ENCODE data around the gene RSPH3.
"Not testable (repeated sequence)": the region's sequence is repeated elsewhere in the genome, so short reads cannot be mapped to it uniquely, and the experiment has no call there.

RSPH3 gene

GRCh38 chr6:158999666-159000403 is at the start of gene RSPH3:
RSPH3 (minus strand) TSS chr6:159000202; CDS start chr6:158999550, 652 bp downstream.
- peak; percentile 95 for DNase-seq

GRCh38 chr6:159047891-159048685 is 48.1 kb upstream of the RSPH3 start:
- DNase-seq = no peak

DNA sequence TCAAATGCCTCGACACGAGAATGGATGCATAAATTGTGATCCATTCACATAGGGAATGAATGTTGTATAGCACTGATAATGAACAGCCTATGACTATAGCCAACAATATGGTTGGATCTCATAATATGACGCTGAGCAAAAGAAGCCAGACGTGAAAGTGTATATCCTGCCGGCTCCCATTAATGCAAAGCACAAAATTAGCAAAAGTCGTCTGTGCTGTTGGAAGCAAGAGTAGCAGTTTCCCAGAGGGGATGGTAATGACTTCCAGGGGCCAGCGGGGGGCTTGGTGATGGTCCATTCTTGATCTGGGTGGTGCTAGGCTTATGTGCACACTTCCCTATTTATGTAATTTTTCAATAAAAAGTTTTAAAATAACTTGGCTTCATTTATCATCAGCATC is 45.8 kb upstream of the RSPH3 start:
- no peak for DNase-seq

DNA sequence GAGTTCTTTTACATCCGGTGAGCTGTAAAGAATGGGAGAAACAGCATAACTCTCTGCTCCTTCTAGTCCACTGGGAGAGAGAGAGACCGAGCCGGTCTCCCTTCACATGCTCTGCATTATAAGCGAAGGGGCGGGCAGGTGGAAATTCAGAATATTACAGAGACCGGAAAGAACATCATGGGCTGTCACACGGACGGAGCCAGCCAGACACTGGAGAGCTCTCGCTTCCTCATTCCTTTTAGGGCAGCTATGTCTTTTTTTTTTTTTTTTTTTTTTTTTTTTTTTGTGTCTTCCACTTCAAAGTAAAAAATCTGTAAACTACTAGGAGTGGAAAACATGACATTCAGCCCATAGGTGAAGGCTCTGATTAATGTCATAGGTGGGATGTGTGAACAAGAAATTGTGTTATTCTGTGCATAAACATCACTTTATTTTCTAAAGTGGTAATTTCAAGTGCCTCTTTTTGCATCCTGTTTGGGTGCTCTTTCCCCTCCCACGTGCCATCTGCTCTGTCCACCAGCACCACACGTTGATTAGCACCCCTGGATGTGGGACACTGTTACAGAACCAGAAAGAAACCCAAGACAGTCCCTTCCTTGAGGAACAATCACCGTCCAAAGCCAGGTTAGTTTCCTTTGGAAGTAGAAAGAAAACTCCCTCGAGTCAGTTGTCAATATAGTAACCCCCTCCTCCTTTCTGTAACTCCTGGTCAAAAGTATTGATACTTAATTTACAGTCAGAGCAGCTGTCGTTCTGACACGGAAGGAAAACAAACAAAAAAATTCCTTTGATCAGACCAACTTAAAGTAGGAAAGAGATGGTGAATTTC is 45.1 kb upstream of the RSPH3 start, which contains the start of gene TAGAP:
TSS of gene TAGAP (minus strand) at position 93 of the 829 bp plus-strand sequence. CDS start 845 bp downstream, outside the sequence.
- DNase-seq = peak; percentile 87

- no peak for DNase-seq
Observed at GRCh38 chr6:159043947-159044346, 43.9 kb upstream of the RSPH3 start.

DNA sequence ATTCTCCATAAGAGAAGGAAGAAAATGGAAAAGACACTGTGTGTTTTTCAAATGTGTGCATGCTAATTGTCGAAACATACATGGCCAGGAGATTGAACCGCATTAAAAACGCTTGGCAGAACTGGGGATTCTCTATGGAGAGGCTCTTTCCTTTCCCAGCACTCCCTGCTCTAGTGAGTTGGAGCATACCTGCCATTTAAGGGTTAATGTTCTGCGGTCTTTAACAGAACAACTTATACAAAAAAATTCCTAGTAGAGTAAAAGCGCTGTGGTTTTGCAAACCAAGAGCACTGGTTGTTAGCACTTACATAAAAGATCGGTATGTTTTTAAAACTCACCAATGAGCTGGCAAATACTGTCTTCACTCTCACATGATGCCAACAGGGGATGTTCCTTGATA is 43.2 kb upstream of the RSPH3 start:
- DNase-seq = no peak

GRCh38 chr6:159042826-159043181 is 42.8 kb upstream of the RSPH3 start:
- DNase-seq = no peak

DNA sequence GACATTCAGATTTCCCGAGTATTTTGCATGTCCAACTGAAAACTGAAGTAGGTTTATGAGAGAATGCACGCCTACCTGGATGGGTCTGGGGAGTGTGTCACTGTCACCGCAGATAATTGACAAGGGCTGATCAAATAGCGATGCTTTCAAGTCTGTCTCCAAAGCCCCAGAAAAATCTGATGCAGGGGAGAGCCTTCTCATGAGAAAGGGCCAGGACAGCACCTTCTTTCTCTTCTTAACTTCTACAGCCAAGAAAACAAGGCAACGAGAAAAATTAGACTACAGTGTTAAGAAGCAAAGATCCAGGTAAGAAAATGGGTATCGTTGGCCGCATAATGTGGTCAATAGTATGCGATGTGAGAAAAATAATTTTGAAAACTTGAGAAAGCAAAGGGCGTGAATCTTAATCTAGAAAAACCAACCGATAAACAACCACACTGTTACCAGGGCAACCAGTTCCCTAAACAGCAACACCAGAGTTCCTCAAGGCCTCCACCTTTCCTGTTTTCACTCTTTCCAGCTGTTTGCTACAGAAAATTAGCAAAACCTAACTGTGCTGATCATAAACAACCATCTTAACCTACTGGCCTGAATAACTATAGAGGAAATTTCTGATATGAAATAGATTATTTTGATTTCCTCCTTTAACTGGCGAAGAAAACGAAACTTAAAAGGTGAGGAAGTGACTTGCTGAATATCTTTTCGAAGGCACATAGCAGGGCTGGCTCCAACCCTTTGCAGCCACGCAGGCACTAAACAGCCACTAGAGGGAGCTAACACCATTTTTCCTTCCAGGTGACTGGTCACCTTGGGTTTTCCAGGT is 42.2 kb upstream of the RSPH3 start:
- peak; percentile 76 for DNase-seq

GRCh38 chr6:159041181-159041580 is 41.2 kb upstream of the RSPH3 start:
- no peak for DNase-seq

GRCh38 chr6:159039885-159040258 is 39.9 kb upstream of the RSPH3 start:
- no peak for DNase-seq

DNA sequence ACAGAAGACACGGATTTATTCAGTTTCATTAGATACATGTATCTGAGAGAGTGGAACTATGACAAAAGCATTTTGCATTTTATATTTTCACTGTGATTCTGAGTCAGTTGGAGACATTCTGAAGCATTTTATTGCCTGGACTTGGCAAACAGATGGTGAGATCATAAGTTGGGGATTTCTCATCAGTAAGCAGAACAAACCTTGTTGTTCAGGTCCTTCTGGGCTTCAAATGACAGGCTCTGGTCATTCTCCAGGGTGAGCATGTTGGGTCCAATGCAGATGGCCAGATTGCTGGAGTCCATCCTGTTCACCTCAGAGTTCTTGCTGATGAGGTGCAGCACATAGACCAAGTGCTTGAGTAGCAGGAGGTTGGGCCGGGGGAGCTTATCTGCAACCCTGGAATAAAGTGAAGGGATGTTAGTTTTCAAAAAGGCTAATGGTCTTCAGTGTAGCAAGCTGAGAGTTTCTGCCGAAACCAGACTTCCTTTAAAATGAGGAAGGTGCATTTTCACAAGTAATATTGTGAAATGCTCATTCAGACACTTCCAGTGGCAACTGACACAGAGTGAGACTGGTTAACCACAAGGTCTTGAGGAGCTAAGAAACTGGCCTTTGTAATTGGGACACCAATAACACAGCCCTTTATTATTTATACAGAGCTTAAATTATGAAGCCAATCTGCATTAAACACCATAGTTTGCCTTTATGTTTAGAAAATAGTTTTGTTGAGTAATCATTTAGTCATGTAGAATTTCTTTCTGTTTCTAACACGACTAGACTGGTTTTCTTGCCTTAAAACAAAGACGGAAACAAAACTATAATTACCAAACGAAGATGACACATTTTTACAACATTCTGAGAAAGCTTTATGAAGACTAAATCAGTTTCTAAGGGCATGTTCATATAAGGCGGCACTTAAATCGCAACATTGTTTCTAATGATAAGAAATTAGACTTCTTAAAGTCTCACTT is 39.2 kb upstream of the RSPH3 start:
- DNase-seq = no peak

DNA sequence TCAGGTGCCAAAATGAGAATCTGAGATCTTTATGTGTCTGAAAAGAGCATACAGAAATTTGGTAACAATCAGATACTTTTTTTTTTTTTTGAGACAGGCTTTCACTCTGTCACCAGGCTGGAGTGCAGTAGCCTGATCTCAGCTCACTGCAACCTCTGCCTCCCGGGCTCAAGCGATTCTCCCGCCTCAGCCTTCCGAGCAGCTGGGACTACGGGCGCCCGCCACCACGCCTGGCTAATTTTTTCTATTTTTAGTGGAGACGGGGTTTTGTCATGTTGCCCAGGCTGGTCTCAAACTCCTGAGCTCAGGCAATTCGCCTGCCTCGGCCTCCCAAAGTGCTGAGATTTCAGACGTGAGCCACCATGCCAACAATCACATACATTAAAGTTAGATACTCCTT is 38.3 kb upstream of the RSPH3 start:
- DNase-seq = not testable (repeated sequence)

- no peak for DNase-seq
Observed at GRCh38 chr6:159037756-159038290, 37.8 kb upstream of the RSPH3 start.

DNA sequence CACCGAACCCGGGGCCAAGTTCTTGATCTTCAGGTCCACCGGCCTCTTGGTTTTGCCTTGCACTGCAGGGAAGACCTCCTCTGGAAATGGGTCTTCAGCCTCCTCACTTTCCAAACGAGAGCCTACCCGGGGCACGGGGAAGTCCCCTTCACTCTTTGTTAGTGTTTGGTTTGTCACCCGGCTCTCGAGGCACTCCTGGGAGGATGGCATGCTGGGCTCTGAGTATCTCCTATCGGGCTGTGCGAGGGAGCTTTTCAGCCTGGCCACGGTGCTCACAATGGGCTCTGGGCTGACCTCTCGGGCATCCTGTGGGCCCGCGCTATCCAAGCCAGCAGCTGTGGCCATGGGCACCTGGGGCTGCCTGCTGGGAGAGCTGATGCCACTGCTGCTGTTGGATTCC is 36.7 kb upstream of the RSPH3 start:
- DNase-seq = no peak

DNA sequence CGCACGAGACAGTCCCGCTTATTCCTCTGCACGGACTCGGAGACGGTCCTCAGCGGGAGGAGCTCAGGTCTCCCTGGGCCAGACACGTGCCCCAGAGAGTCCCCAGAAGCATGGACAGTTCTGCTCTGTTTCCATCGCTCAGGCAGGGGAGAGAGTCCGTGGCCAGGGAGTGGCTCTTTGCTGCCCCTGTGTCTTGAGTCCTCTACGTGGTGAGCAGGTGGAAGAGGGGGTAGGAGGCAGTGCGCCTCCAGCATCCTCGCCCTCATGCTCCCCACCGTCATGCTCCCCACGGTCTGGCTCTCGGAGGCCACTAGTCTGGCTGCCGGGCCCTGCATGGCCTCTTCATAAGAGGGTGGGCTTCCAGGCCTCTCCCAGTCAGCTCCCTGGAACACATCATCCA is 35.9 kb upstream of the RSPH3 start:
- DNase-seq = no peak

GRCh38 chr6:159033160-159034049 is 33.4 kb upstream of the RSPH3 start:
- DNase-seq = no peak

GRCh38 chr6:159031846-159032245 is 31.8 kb upstream of the RSPH3 start:
- no peak for DNase-seq

DNA sequence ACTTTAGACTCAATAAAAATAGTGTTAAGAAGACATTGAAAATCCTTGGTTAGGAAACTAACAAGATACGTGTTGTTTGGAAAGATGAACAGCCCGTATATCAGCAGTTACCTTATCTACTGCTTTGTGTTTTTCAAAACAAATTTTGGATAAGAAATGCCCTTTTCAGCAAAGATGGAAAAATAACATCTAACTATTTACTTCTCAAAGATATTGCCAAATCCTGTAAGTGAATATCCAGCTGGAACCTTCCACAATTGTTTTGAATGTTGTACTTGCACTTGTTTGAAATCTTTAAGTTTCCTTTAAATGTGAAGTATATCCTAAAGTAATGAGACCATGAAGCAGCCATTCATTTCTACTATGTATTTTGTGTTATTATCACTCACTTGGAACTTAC is 30.2 kb upstream of the RSPH3 start:
- no peak for DNase-seq

DNA sequence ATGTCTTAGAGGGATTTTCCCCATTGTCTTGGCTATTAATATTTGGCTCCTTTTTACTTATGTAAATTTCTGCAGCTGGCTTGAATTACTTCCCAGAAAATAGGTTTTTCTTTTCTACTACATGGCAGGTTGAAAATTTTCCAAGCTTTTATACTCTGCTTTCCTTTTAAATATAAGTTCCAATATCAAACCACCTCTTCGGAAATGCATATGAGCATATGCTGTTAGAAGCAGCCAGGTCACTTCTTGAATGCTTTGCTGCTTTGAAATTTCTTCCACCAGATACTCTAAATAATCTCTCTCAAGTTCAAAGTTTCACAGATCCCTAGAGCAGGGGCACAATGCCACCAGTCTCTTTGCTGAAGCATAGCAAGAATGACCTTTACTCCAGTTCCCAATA is 25.2 kb upstream of the RSPH3 start:
- DNase-seq = not testable (repeated sequence)

DNA sequence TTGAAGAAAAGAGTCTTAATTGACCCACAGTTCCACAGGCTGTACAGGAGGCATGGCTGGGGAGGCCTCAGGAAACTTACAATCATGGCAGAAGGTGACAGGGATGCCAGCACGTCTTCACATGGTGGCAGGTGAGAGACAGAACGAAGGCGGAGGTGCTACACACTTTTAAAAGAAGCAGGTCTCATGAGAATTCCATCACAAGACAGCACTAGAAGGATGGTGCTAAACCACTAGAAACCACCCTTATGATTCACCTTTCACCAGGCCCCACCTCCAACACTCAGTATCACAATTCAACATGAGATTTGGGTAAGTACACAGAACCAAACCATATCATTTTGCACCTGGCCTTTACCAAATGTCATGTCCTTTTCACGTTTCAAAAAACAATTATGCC is 23.9 kb upstream of the RSPH3 start:
- peak; percentile 44 for DNase-seq
